ENCODE measurements around the gene APCDD1L. TPM values are rescaled to one million over a fixed set of nuclear protein-coding genes. Genes with fewer than 3 reads are reported as not detected.
A peak's percentile ranks its signal among the peaks of the same experiment; 100 is the strongest.
"Not testable (repeated sequence)": the region's sequence is repeated elsewhere in the genome, so short reads cannot be mapped to it uniquely, and the experiment has no call there.

APCDD1L gene
- total RNA-seq, 2 donors from 2014 or later, result not detected

- Mint-ChIP-seq H3K9me3 (no peaks in the 10 kb centered on the region), H3K27me3 (peaks cover 13 to 24% of the 10 kb centered on the region in 2 donors), H3K27ac (no peak overlapping the region), H3K4me3 (no peak overlapping the region), H3K36me3 (no peaks in the 10 kb centered on the region), H3K4me1 (ENCODE audit: low read depth in 2 of 2) (no peaks in the 10 kb centered on the region)
- ATAC-seq, result no peak
- DNase-seq (ENCODE audit: low spot score), result peak; percentile 10
Measured at GRCh38 chr20:58549231-58550209, 34.3 kb upstream of the APCDD1L start.

DNA sequence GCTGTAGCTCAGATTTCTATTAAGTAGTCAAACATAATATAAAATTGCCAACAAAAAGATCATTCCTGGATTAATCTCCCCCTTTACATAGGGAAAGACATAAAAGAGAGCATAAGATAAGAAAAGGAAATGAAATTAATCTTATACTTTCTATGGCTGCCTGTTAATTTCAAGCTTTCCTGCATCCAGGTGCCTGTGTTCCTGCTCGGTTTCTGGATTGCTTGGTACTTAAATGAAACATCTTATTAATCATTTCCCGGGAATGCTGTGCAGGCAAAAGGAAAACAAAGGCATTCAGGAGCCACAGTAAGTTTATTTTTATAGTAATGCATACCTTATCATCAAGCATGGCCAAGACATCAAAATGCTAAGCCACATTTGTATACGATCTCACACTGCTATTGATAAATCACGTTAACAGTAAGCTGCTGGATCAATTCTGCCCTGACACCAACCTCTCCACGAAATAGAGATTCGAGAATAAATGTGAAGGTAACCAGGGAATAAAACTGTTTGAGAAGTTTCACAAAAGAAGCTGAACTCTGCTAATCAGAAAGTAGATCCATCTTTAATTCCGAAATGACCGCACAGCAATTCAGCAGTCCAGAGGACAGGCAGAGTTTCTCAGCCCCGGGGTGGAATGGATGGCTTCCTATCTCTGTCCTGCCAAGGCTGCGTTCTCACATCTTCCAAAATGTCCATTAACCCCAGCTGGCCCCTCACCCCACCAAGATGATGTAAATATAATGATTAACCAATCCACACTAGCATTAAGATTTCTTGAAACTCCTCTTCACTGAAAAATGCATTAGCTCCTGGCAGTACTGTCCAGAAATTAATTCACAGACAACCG, 32.6 kb upstream of the APCDD1L start:
- DNase-seq (ENCODE audit: low spot score), result no peak
- no peak for ATAC-seq
- Mint-ChIP-seq H3K36me3 (no peaks in the 10 kb centered on the region), H3K4me1 (ENCODE audit: low read depth in 2 of 2) (no peaks in the 10 kb centered on the region), H3K9me3 (no peaks in the 10 kb centered on the region), H3K4me3 (no peak overlapping the region), H3K27ac (no peak overlapping the region), H3K27me3 (peaks cover 13 to 16% of the 10 kb centered on the region in 2 donors)

DNA sequence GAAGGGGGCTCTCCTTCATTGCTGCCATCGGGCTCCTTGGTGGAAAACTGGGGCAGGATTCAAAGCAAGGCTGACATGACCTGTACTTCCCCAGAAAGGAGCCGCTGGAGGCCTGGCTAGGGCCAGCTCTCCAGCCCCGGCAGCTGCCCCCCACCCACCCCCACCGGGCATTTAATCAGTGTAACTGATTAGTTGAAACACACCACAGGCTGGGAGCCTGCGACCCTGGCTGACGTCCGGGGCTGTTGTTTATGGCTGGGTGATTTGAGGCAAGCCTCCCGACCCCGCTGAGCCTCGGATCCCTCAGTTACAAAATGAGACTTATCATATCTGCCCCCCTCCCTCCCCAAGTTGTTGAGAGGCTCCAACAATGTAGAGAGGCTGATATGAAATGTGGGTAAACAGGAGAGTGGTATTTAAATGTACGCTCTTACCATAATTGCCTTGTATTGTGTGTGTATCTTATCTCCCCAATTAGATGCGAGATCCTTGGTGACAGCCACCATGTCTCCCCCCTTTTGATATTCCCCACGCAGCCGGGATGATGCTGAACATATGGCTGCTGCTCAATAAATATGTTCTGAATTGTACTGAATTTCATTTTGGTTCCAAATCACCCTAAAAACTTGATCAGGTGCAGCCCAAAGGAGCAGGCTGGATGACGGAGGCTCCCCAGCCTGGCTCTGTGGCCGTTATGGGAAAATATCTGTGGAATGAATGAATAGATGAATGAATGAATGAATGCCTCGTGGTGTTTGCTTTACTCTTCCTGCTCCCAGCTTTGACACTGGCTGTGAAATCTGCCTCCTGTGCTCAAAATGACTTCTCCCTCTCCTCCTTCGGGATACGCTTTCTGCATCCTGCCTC, 31.8 kb upstream of the APCDD1L start:
- Mint-ChIP-seq H3K4me3 (no peak overlapping the region), H3K4me1 (ENCODE audit: low read depth in 2 of 2) (no peaks in the 10 kb centered on the region), H3K36me3 (no peaks in the 10 kb centered on the region), H3K27me3 (peaks cover 7 to 11% of the 10 kb centered on the region in 2 donors), H3K9me3 (no peaks in the 10 kb centered on the region), H3K27ac (no peak overlapping the region)
- DNase-seq (ENCODE audit: low spot score), result peak; percentile 35
- no peak for ATAC-seq

- no peak overlapping the region for H3K27ac Mint-ChIP-seq
Measured at GRCh38 chr20:58546416-58546711, 31.2 kb upstream of the APCDD1L start.

DNA sequence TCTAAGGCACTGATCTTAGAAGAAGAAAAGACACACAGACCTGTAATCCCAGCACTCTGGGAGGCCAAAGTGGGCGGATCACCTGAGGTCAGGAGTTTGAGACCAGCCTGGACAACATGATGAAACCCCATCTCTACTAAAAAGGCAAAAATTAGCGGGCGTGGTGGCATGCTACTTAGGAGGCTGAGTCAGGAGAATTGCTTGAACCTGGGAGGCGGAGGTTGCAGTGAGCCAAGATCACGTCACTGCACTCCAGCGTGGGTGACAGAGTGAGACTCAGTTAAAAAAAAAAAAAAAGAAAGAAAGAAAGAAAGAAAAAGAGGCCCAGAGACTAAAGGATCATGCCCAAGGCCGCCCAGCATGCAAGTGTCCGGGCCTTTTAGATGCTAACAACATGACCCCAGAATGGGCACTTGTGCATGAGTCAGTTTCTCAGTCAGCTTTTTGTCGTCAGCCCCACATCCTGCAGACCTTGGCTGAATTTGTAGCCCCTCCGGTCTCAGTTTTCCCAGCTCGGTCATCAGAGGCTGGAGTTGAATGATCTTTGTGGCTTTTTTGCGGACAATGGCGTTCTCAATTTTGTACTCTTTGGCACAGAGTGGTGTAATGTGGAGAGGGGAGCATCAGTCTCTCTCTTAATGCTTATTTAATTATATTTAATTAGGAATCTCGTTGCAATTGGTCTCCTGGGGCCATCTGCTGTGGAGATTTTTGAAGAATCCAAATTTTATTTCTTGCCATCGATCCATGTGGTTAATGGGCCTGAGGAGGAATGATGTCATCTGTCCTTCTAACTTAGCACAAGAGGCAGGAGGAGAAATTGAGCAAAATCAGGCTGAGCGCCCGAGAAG, 30.6 kb upstream of the APCDD1L start:
- Mint-ChIP-seq H3K27ac (no peak overlapping the region), H3K9me3 (no peaks in the 10 kb centered on the region), H3K27me3 (peaks cover 7 to 13% of the 10 kb centered on the region in 2 donors), H3K36me3 (no peaks in the 10 kb centered on the region), H3K4me3 (no peak overlapping the region), H3K4me1 (ENCODE audit: low read depth in 2 of 2) (no peaks in the 10 kb centered on the region)
- no peak for DNase-seq (ENCODE audit: low spot score)
- ATAC-seq, result no peak

More at GRCh38 chr20:58546416-58546711, 31.2 kb upstream of the APCDD1L start:
- Mint-ChIP-seq H3K4me3 (no peak overlapping the region), H3K9me3 (no peaks in the 10 kb centered on the region), H3K27me3 (peaks cover 7 to 9% of the 10 kb centered on the region in 2 donors), H3K36me3 (no peaks in the 10 kb centered on the region), H3K4me1 (ENCODE audit: low read depth in 2 of 2) (no peaks in the 10 kb centered on the region)
- DNase-seq (ENCODE audit: low spot score) (no peak), ATAC-seq (no peak)

DNA sequence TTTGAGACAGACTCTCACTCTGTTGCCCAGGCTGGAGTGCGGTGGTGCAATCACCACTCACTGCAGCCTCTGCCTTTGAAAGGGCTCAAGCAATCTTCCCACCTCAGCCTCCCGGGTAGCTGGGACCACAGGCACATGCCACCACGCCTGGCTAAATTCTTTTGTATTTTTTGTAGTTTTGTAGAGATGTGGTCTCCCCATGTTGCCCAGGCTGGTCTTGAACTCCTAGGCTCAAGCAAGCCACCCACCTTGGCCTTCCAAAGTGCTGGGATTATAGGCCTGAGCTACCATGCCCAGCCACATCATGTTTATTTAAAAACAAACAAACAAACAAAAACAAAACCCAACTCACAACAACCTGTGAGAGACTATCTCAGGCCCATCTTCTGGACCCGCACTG, 29.7 kb upstream of the APCDD1L start:
- Mint-ChIP-seq H3K27ac (no peak overlapping the region), H3K4me1 (ENCODE audit: low read depth in 2 of 2) (no peaks in the 10 kb centered on the region), H3K9me3 (no peaks in the 10 kb centered on the region), H3K27me3 (peaks cover 7 to 18% of the 10 kb centered on the region in 2 donors), H3K4me3 (no peak overlapping the region), H3K36me3 (no peaks in the 10 kb centered on the region)
- peak; percentile 23 for DNase-seq (ENCODE audit: low spot score)
- ATAC-seq, result no peak

- DNase-seq (ENCODE audit: low spot score) (no peak), ATAC-seq (no peak)
- no peak overlapping the region for H3K27ac Mint-ChIP-seq
- no peak overlapping the region for H3K4me3 Mint-ChIP-seq
- H3K27me3 Mint-ChIP-seq, result peaks cover 12 to 20% of the 10 kb centered on the region in 2 donors
- peaks cover 4% of the 10 kb centered on the region for H3K36me3 Mint-ChIP-seq
- no peaks in the 10 kb centered on the region for H3K9me3 Mint-ChIP-seq
- H3K4me1 Mint-ChIP-seq (ENCODE audit: low read depth in 2 of 2), result no peaks in the 10 kb centered on the region
Measured at GRCh38 chr20:58544286-58544685, 29.1 kb upstream of the APCDD1L start.

DNA sequence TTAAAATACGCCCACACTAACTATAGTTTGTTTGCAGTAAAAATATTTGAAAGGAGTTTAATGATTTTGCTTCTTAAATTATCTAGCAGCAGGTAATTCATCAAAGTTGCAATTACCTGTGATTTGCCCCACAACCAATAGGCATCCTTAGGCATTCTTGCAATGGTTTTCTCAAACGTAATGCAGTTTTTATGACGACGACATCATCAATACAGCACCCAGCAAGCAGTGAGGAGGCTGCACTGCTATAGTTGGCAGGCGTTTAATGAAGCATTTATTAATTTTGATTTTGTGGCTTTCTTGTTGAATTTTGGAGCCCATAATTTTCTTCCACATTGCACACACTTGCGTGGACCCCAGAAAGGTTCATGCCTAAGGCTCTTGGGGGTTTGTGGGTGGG, 28.1 kb upstream of the APCDD1L start:
- ATAC-seq (no peak), DNase-seq (ENCODE audit: low spot score) (no peak)
- peaks cover 16 to 18% of the 10 kb centered on the region in 2 donors for H3K27me3 Mint-ChIP-seq
- H3K4me3 Mint-ChIP-seq, result no peak overlapping the region
- peaks cover 0 to 8% of the 10 kb centered on the region in 2 donors for H3K4me1 Mint-ChIP-seq (ENCODE audit: low read depth in 2 of 2)
- H3K27ac Mint-ChIP-seq, result no peak overlapping the region
- no peaks in the 10 kb centered on the region for H3K9me3 Mint-ChIP-seq
- peaks cover 8% of the 10 kb centered on the region for H3K36me3 Mint-ChIP-seq

- Mint-ChIP-seq H3K27ac (no peak overlapping the region), H3K27me3 (peaks cover 16 to 17% of the 10 kb centered on the region in 2 donors), H3K4me3 (no peak overlapping the region), H3K9me3 (peaks cover 4% of the 10 kb centered on the region), H3K36me3 (peaks cover 13% of the 10 kb centered on the region), H3K4me1 (ENCODE audit: low read depth in 2 of 2) (peaks cover 0 to 8% of the 10 kb centered on the region in 2 donors)
- ATAC-seq, result peak in 1 of 2 donors; percentile 42
- DNase-seq (ENCODE audit: low spot score), result peak; percentile 57
Measured at GRCh38 chr20:58542411-58543095, 27.4 kb upstream of the APCDD1L start.

- DNase-seq (ENCODE audit: low spot score) (peak; percentile 46), ATAC-seq (peak; percentile 40 to 68)
- not testable (repeated sequence) for H3K9me3 Mint-ChIP-seq; H3K4me1 Mint-ChIP-seq (ENCODE audit: low read depth in 2 of 2); H3K4me3 Mint-ChIP-seq; H3K27ac Mint-ChIP-seq
- peaks cover 11 to 14% of the 10 kb centered on the region in 2 donors for H3K27me3 Mint-ChIP-seq
- H3K36me3 Mint-ChIP-seq, result peaks cover 13% of the 10 kb centered on the region
Measured at GRCh38 chr20:58542034-58542410, 26.8 kb upstream of the APCDD1L start.

- no peak overlapping the region for H3K4me3 Mint-ChIP-seq
- peaks cover 10 to 14% of the 10 kb centered on the region in 2 donors for H3K27me3 Mint-ChIP-seq
- peak; percentile 36 to 56 for ATAC-seq
- H3K4me1 Mint-ChIP-seq (ENCODE audit: low read depth in 2 of 2), result peaks cover 0 to 8% of the 10 kb centered on the region in 2 donors
- H3K27ac Mint-ChIP-seq, result no peak overlapping the region
- peaks cover 6% of the 10 kb centered on the region for H3K9me3 Mint-ChIP-seq
- H3K36me3 Mint-ChIP-seq, result peaks cover 13% of the 10 kb centered on the region
- DNase-seq (ENCODE audit: low spot score), result no peak
Measured at GRCh38 chr20:58538752-58539151, 23.6 kb upstream of the APCDD1L start.

GRCh38 chr20:58537831-58538230, 22.6 kb upstream of the APCDD1L start:
- Mint-ChIP-seq H3K9me3 (peaks cover 6% of the 10 kb centered on the region), H3K4me3 (no peak overlapping the region), H3K27ac (no peak overlapping the region), H3K36me3 (peaks cover 13% of the 10 kb centered on the region), H3K4me1 (ENCODE audit: low read depth in 2 of 2) (peaks cover 0 to 8% of the 10 kb centered on the region in 2 donors), H3K27me3 (peaks cover 14 to 18% of the 10 kb centered on the region in 2 donors)
- ATAC-seq (no peak), DNase-seq (ENCODE audit: low spot score) (no peak)
